NCI-H2171 (cell line): Measurements from ENCODE around the gene FAM3B.
"Not testable (repeated sequence)": the region's sequence is repeated elsewhere in the genome, so short reads cannot be mapped to it uniquely, and the experiment has no call there.

Source experiments
- DNase-seq: peaks from one replicate; lab custom pipeline; 2025; lab: John Stamatoyannopoulos, UW

The FAM3B gene

DNA sequence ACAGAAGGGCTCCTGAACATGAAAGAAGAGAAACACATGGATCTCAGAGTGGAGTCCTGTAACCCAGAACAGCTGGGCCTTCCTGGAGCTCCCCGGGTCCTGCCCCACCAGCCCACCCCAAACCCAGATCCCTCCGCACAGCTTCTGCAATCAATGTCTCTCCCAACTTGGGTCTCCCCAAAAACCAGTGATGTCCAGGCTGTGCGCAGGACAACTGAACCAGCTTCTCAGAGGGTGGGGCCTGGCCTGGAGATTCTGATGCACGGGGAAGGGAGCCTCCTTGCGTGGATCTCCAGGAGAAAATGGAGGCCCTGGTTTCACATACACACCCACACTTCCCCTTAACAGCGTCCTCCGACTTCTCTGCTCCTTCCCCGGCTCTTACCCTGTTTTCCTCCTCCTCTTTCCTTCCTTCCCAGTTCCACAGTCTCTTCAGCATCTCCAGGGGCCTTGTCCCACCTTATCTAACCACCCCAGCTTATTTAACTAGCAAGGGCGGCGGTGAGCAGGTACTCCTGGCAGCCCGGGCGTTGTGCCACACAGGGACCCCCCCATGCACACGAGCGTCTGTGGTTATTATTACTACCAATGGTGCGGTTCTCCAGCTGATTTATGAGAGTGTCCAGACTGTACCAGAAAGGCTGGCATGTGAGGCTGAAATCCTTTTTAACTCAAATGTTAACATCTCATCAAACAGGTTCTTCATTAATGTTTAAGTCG lies 34.0 kb downstream of the FAM3B start:
- no peak for DNase-seq

DNA sequence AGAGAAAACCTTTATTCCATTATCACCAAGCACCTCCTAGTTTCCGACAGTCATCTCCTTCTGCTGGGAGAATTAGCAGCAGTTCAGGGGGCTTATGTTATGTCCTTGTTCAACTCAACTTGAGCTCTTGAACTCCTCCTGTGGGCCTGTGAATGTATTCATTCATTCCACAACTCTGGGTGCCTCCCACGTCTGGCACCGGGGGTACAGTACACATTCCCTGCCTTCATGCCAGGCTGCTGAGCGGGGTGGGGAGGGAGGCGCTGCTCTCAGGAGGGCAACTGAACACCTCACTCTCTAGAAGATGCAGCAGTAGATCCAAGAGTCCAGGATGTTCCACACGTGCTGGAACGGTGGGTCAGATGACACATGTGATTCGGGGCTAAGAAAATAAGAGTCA lies 40.9 kb downstream of the FAM3B start:
- DNase-seq, result no peak

DNA sequence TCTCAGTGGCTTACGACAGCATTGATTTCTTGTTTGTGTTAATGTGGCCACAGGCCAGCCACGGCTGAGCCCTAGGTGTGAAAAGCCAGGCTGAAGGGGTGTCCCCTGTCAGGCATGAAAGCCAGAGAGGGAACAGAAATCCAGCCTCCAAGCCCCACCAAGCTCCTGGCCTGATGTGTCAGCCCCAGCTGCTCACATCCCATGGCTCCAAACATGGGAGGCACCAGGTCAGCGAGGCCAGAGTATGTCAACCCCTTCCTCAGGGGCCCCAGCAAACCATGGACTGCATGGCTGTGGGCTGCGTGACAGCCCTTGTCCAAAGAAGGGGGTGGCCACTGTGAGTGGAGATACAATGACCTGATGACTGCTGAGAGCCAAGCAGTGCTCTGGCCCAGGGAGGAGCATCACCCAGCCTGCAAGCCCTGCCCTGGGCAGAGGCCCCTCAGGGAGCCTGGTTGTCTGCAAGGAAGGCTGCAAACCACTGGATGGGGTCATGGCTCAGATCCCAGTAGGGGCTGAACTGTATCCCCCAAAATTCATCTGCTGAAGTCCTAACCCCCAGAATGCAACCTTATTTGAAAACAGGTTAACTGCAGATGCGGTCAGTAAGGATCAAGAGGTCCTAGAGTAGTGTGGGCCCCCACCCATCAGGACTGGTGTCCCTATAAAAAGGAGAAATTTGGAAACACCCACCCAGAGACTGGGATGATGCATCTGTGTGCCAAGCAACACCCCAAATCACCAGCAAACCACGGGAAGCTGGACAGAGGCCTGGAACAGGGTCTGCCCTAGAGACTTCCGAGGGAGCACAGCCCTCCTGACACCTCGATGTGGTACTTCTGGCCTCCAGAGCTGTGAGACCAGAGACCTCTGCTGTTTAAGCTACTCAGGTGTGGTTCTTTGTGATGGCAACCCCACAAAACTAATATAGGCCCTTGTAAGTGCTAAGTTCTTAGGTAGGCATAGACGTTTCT lies 41.9 kb downstream of the FAM3B start:
- no peak for DNase-seq

DNA sequence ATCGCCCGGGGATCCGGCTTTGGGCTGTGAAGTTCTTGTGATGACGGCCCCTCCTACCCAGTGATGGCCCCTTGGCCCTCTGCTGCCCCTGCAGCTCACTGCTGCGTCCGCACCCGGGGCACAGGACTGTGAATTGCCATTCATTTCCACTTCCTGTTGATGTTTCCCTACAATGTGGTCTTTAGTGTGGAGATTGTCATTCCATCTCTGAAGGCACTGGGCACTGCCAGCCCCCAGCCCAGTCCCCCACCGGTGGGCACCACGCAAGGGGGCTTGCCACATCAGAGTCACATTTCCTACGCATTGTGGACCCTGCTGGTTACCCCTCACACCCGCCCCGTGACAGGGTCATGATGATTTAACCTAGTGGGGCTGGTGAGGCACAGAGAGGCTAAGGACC lies 42.7 kb downstream of the FAM3B start:
- no peak for DNase-seq

DNA sequence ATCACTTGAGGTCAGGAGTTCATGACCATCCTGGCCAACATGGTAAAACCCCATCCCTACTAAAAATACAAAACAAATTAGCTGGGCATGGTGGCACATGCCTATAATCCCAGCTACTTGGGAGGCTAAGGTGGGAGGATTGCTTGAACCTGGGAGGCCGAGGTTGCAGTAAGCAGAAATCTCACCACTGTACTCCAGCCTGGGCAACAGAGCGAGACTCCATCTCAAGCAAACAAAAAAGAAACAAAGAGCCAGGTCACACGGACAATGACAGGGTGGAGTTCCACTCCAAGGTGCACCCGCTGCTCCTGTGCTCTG lies 43.1 kb downstream of the FAM3B start:
- not testable (repeated sequence) for DNase-seq

DNA sequence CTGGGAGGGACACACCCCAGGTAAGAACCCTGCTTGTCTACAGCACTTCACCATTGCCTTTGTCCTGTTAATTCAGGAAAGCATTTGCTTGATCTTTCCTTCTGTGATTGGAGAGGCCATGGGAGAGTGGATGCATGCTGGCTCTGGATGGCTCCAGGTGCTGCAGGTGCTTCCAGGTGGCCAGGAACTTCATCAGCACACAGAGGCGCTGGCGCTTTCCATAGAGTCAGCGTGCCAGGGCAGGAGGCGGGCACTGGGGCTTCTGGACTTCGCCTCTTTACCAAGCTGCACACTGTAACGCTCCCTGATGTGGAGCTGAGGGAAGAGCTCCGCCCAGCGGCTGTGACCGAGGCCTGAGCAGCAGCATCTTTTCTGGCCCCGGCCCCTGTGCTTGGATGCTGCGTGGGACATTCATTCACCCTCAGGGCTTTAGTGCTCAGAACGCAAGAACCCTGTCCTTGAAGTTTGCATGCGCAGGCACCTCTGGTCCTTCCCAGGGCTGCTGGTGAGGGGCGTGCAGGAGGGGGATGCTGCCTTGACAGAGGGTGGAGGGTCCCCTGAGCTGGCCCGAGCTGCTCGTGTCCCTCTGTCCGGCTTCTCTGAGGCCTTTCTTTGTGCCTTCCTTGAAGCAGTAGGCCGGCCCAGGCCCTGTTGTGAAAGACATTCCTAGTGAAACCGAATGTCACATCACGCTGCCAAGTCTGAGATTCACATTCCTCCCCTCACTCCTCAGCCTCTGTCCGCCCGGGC lies 43.6 kb downstream of the FAM3B start:
- no peak for DNase-seq

DNA sequence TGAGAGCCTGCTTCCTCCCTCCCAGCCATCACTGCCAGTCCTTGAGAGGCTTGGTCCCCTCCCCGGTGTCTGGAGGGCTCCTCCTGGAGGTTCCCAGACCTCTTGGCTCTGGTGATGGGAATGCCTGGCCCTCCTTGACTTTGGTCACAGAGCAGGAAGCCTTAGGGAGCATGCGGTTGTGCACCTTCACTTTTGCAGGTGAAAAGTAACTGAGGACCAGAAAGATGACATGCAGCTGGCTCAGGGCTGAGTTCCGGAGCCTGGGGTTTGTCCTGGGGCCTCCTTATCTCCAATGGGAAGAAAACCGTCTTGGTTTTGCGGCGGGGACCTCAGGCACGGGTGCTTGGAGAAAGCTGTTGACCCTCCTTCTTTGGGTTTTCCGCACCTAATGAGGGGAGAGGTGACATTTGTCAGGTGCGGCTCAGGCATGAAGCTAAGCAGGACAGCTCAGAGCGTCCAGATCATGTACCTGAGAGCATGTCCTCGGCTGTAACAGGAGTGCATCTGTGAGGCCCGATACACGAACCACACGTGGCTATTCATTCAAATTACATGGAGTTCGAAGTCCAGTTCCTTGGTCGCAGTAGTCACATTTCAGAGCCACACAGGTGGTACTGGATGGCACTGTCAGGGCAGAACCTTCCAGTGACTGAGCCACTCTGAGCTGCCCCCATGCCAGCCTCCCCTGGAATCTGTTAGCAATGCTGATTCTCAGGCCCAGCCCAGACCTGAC lies 44.6 kb downstream of the FAM3B start:
- no peak for DNase-seq

DNA sequence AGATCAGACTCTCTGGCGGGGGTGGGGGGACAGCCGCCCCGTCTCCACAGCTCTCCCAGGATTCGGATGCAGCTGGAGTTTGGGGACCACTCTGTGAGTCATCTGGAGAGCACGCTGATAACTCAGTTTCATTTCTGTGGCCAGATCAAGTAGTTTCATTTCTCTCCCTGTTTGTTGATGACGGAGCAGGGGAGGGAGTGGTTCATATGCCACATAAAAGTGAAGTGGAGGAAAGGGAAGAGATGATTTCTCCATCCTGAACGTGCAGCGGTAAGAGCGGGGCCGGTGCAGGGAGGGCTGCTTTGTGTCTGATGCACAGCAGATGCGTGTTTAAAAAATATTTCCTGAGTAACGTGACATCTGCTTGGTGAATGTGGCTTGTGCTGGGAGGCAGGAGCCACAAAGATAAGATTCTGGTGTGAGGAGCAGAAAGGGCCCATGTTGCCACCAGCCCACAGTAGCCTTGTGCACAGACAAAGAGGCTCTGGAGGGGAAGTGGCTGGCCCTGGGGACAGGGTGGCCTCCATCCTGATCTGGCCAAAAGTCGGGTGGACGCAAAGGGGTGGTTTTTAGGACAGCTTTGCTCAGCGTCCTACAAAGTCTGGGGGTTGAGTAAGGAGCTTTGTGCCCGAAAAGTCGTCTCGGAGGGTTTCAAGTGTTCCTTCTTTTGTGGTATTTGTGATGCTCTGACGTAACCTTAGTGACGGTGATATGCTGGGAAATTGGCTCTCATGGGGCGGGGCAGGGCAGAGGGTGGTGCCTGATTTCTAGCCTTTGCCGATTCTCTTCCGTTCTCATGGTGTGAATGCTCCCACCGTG lies 45.4 kb downstream of the FAM3B start, which contains the start of gene MX2:
Gene MX2, plus strand, starts transcription at position 242 of the 819 bp plus-strand sequence. CDS start 14,880 bp downstream, outside the sequence.
- DNase-seq, result no peak

DNA sequence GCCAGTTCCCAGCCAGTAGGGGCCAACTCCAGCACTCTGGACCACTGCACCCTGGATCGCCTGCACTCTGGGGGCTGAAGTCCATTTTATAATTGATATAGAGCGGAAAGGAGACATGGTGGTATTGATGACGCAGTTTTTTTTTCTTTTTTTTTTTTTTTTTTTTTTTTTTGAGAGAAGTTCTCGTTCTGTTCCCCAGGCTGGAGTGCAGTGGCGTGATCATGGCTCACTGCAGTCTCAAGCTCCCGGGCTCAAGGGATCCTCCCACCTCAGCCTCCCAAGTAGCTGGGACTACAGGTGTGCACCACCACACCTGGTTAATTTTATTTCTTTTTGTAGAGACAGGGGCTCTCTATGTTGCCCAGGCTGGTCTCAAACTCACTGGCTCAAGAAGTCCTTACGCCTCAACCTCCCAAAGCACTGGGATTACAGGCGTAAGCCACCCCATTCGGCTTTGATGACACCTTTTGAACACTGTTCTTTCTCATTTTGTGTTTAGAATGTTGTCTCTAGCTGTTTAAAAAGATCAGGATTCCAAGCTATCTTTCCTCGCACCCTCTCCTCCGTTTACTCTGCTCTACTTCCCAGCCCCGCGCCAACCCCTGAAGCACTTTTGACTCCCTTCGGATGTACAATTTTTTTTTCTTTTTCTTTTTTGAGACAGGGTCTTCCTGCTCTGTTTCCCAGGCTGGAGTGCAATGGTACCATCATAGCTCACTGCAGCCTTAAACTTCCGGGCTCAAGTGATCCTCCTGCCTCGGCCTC lies 46.2 kb downstream of the FAM3B start:
- DNase-seq, result no peak

DNA sequence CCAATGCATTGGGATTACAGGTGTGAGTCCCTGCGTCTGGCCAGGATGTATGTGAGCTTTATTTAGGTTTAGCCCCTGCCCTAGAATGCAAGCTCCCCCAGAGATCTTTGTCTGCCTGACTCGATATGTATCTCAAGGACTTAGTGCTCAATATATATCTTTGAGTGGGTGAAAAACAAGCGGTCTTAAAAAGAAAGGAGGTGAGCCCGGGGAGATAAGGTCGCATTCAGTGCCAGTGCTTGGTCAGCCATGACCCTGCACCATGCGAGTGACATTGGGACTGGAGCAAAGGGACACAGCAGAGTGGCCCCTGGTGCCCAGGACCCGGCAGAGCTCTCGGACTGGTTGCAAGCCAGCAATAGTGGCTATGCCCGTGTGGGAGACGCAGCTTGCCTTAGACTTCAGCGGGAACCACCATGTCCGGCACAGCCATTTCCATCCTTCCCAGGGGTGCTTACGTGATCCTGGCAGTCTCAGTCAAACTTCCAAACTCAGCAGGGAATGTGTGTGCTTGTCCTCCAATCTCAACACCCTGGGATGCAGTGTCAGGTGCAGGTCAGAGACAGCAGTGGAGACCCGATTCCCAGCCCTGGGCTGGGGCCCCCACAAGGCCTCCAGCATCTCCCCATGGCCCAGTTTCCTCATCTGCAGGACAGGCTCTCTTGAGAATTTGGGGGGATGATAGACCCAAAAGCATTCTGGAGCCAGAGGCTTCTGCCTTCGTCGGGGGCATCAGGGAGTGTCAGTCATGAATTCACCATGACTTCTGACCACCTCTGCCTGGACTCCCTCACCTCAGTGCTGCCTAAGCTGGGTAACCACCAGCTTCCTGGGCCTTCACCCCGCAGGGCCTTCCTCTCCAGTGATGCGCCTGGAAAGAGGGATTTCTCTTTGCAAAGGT lies 47.0 kb downstream of the FAM3B start:
- no peak for DNase-seq

DNA sequence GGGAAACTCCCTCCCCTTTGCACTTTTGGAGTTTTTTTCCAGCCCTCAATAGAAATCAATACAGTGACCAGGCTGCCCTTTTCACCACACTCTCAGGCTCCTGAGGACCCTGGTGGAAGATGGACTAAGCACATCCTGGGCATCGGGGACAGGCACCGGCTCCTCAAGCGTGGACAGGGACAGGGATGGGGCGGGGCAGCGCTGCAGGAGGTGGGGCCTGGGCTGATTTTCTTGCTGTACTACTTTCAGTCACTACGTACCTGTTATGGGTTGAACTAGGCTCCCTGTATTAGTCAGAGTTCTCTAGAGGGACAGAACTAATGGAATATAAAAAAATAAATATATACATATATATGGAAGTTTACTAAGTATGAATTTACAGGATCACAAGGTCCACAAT lies 47.7 kb downstream of the FAM3B start:
- DNase-seq, result no peak

DNA sequence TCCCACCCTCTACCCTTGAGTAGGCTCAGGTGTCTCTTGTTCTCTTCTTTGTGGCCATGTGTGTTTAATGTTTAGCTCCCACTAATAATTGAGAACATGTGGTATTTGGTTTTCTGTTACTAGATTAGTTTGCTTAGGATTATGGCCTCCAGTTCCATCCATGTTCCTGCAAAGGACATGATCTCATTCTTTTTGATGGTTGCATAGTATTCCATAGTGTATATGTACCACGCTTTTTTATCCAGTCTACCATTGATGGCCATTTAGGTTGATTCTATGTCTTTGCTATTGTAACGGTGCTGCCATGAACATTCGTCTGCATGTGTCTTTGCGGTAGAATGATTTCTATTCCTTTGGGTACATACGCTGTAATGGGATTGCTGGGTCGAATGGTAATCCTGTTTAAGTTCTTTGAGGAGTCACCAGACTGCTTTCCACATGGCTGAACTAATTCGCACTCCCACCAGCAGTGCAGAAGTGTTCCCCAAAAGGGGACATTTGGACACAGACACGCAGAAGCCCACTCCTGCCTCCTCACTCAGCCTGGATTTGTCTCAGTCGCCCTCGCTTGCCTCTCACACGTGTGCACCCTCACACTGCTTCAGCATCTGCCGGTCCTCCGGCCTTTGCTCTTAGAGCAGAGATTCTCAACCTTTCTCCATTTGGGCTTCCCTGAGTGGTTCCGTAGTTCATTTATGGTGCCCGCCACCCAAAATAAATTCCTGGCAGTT lies 48.9 kb downstream of the FAM3B start:
- DNase-seq, result no peak

DNA sequence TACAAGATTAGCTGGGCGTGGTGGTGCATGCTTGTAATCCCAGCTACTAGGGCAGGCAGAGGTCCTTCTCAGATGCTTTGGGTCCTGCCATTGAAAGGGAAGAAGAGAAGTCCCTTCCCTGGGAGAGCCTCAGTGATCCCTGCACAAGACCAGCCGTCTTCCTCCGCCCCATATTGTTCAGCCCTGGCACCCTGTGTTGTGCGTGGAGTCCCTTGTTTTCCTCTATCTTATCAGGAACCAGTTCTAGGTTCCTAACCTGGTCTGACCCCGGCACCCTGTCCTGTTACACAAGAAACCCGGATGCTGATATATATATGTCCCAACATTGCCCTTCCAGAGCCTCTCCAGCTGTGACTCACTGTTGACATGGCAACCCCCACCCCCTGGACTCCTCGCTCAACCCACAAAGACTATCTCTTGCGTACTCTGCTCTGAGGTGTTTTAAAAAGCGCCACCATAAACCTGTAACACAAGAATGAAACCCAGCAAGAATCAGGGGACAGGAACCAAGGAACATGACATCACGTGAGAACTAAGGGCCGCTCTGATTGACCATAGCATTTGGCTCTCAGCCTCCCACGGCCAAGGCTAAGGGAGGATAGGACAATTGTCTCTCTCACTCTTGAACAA lies 50.0 kb downstream of the FAM3B start:
- no peak for DNase-seq

DNA sequence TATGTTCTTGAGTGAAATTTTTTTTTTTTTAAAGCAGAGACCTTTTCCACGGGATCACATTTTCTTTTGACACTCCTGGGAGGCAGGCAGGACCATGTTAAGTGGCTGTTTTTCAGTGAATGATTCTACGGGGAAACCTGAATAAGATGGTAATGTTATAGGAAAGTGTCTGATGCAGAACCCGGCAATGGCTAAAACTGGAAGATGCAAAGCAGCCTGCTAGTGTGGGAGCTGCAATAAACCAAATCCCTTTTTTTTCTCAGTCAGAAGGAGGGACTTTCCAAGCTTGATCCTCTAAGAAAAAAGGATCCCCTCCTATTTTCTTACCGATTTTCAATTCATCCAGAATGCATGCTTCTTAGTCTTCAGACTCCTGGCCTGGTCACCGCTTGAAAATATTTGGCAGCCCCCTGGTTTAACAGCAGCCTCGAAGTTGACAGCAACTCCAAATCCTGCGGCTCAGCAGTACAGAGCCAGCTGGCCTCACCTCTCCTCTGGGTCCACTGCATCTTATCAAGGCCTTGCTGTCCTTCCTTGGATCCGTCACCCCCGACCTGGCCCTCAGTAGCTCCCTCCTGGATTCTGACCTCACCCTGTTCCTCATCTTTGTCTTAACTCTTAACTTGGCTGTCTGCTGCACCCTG lies 50.8 kb downstream of the FAM3B start:
- DNase-seq, result no peak

DNA sequence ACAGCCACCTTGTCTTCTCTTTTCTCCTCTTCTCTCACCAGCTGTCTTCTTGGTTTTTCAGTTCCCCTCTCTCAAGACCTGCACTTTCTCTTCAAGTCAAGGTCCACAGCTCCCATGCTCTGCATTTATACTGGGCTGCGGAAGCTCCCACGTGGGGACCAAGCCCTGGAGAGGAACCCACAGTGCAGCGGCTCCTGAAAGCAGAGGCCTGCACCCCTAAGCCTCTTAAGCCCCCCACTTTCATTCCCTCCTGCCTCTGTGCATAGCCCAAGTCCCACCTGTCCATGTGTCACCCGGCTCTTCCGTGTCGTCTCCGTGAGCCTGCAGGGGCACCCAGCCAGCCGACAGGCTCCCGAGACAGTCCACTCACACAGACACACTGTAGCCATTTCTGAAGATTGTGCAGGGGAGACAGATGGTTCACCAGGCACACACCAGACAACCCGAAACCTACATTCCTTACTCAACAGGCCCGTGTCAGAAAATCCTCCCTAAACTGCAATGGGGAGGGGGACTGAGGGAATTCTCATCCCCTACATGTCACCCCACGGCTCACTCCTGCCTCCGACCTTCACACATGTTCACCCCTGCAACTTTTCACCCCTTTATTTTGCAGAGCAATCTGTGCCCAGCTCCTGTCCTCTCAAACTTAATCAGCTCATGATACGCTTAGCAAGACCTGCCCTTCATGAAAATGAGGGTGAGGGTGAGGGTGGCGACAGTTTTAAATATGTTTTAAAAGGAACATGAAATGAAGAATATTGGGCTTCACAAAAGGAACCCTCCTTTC lies 51.5 kb downstream of the FAM3B start:
- no peak for DNase-seq

DNA sequence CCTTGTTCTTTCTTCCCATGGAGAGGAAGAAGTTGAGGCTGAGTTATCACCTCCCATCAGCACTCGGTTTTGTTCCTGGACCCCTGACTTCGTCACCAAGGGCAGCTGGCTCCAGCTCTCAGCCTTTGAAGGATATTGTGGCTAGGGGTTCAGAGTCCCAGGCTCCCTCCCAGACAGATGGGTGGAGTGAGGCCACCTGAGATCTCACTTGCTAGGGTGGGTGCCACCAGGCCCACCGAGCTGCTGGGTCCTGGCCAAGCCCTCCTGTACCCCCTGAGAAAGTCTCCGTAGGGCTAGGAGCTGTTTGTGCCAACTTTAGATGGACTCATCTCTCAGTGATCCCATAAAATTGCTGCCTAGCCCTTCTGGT lies 52.1 kb downstream of the FAM3B start:
- no peak for DNase-seq
